K562 (cell line): ENCODE results near the gene MINDY4. TPM values are rescaled to one million over a fixed set of nuclear protein-coding genes. Genes with fewer than 3 reads are reported as not detected.

ENCODE experiments used
- FOXA1 ChIP-seq: fragments of 450-650 bp; IDR thresholded peaks from 2 replicates; pipeline ENCODE4 v1.6.1; 2016; ENCODE audit warnings: mild to moderate bottlenecking, borderline replicate concordance
- ZNF507 ChIP-seq: conservative IDR thresholded peaks from 2 replicates; pipeline ENCODE4 v1.6.1; 2017; ENCODE audit warnings: missing genetic modification characterization, missing compliant biosample characterization
- ZNF717 ChIP-seq: fragments of 250-450 bp; sonication (Bioruptor Pico); IDR thresholded peaks from 2 replicates; pipeline ENCODE4 v1.5.0; 2021
- polyA plus RNA-seq, 8 experiments: library from polyadenylated mRNA; depleted of rRNA in 4 of 8; stranded (reverse) in 5 of 8; unstranded in 3 of 8; fragments of >200 nt; fragmentation: Nextera tagmentation in 2 of 8; fragmentation: Illumina TruSeq in 1 of 8; extraction: Ambion mirVana in 2 of 8; extraction: Trizol in 1 of 8; gene quantifications; 2 replicates each; pipeline versions ENCODE4 v1.2.1 to v1.2.3, GENCODE V29; 2011 to 2014; ENCODE audit warnings: inconsistent platforms in 1 of 8, missing spikeins in 1 of 8
- total RNA-seq, 7 experiments: library from RNA; depleted of rRNA in 6 of 7; stranded (reverse); fragments of >200 nt in 6 of 7; fragmentation: Illumina TruSeq in 2 of 7; extraction: Trizol in 2 of 7; gene quantifications; 2 replicates each; pipeline versions ENCODE4 v1.2.1 to v1.2.3, GENCODE V29; 2011 to 2021; ENCODE audit warnings: low replicate concordance in 1 of 7
- TF ChIP-seq, protein P1 (sequence below), 2 experiments: fragments of 450-650 bp in 1 of 2; sonication (generic) in 1 of 2; formaldehyde crosslinking in 1 of 2; IDR thresholded peaks; 2 replicates each; pipeline versions ENCODE4 v1.7.1 to v1.9.0; 2016 to 2022; ENCODE audit warnings: inconsistent platforms in 1 of 2, mild to moderate bottlenecking in 1 of 2, missing genetic modification reagents in 1 of 2
- TF ChIP-seq, protein P2 (sequence below): IDR thresholded peaks from 3 replicates; pipeline ENCODE4 v1.6.1; 2011; ENCODE audit warnings: borderline replicate concordance, mild to moderate bottlenecking, moderate library complexity; ENCODE audit not compliant: insufficient read length; ENCODE audit errors: extremely low read depth
- TF ChIP-seq, protein P3 (sequence below), 2 experiments: fragments of 450-650 bp; IDR thresholded peaks; 2 replicates each; pipeline ENCODE4 v1.6.1; 2018; ENCODE audit warnings: mild to moderate bottlenecking in 2 of 2, low read depth in 1 of 2; ENCODE audit not compliant: partially characterized antibody in 2 of 2

MINDY4 gene
- total and polyA plus RNA-seq, 9 of the 15 experiments (the other 6 are each of a cell fraction or from before 2014, with no cell fraction given), result 2.1 to 16.7 (median 11.0) TPM

DNA sequence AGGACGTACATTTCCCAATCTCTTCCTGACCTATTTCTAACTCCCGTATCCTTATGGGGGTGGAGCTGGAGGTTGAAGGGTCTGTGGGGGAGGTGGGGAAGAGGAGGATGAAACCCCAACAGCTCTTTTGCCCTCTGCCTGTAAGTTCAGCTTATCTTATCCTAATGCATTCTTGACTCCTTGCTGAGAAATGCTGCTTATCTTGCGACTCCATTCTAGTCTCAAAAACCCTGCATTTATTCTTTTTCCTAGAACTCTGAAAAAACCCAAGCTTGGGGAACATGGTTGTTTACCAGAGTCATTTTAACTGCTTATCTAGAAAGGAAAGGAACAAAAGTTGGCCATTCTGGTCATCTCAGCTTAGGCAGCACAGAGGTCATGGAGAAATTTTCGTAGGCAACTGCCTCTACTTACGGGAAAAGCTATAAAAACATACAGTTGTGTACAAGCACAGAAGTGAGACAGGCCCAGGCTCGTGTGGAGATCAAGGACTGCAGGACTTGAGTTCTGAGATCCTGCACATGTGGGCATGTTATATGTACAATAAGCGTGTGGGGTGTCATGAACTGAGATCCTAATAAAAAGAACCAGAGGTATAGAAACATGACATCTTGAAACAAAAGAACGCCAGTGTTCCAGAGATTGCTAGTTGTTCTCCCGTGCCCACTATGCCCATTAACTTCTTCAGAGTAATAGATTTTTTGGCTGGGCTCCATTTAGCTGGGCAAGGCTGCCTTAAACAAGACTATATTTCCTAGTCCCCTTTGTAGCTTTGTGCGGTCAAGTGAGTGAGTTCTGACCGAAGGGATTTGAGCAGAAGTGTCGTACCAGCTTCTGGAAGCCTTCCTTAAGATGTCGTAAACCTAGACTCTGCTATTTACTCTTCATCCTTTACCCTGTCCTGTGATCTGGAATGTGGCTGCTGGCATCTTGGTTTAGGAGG, 9.7 kb upstream of the MINDY4 start (continued):
- TF ChIP-seq, protein P1, sequence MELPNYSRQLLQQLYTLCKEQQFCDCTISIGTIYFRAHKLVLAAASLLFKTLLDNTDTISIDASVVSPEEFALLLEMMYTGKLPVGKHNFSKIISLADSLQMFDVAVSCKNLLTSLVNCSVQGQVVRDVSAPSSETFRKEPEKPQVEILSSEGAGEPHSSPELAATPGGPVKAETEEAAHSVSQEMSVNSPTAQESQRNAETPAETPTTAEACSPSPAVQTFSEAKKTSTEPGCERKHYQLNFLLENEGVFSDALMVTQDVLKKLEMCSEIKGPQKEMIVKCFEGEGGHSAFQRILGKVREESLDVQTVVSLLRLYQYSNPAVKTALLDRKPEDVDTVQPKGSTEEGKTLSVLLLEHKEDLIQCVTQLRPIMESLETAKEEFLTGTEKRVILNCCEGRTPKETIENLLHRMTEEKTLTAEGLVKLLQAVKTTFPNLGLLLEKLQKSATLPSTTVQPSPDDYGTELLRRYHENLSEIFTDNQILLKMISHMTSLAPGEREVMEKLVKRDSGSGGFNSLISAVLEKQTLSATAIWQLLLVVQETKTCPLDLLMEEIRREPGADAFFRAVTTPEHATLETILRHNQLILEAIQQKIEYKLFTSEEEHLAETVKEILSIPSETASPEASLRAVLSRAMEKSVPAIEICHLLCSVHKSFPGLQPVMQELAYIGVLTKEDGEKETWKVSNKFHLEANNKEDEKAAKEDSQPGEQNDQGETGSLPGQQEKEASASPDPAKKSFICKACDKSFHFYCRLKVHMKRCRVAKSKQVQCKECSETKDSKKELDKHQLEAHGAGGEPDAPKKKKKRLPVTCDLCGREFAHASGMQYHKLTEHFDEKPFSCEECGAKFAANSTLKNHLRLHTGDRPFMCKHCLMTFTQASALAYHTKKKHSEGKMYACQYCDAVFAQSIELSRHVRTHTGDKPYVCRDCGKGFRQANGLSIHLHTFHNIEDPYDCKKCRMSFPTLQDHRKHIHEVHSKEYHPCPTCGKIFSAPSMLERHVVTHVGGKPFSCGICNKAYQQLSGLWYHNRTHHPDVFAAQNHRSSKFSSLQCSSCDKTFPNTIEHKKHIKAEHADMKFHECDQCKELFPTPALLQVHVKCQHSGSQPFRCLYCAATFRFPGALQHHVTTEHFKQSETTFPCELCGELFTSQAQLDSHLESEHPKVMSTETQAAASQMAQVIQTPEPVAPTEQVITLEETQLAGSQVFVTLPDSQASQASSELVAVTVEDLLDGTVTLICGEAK (IDR thresholded peaks at IDR 0.05), result 0 out of 2 replicates have a peak, but pooled peaks have one; percentile 17
- TF ChIP-seq, protein P1 (CRISPR knock-in tag; IDR thresholded peaks at IDR 0.05), result no peak
- TF ChIP-seq ZNF507 (tag) (no peak), FOXA1 (peak; percentile 47; the same call in 1 of the 2 replicates), ZNF717 (CRISPR knock-in tag) (no peak)
- TF ChIP-seq, protein P2, sequence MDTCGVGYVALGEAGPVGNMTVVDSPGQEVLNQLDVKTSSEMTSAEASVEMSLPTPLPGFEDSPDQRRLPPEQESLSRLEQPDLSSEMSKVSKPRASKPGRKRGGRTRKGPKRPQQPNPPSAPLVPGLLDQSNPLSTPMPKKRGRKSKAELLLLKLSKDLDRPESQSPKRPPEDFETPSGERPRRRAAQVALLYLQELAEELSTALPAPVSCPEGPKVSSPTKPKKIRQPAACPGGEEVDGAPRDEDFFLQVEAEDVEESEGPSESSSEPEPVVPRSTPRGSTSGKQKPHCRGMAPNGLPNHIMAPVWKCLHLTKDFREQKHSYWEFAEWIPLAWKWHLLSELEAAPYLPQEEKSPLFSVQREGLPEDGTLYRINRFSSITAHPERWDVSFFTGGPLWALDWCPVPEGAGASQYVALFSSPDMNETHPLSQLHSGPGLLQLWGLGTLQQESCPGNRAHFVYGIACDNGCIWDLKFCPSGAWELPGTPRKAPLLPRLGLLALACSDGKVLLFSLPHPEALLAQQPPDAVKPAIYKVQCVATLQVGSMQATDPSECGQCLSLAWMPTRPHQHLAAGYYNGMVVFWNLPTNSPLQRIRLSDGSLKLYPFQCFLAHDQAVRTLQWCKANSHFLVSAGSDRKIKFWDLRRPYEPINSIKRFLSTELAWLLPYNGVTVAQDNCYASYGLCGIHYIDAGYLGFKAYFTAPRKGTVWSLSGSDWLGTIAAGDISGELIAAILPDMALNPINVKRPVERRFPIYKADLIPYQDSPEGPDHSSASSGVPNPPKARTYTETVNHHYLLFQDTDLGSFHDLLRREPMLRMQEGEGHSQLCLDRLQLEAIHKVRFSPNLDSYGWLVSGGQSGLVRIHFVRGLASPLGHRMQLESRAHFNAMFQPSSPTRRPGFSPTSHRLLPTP, result no peak
- TF ChIP-seq, protein P3, sequence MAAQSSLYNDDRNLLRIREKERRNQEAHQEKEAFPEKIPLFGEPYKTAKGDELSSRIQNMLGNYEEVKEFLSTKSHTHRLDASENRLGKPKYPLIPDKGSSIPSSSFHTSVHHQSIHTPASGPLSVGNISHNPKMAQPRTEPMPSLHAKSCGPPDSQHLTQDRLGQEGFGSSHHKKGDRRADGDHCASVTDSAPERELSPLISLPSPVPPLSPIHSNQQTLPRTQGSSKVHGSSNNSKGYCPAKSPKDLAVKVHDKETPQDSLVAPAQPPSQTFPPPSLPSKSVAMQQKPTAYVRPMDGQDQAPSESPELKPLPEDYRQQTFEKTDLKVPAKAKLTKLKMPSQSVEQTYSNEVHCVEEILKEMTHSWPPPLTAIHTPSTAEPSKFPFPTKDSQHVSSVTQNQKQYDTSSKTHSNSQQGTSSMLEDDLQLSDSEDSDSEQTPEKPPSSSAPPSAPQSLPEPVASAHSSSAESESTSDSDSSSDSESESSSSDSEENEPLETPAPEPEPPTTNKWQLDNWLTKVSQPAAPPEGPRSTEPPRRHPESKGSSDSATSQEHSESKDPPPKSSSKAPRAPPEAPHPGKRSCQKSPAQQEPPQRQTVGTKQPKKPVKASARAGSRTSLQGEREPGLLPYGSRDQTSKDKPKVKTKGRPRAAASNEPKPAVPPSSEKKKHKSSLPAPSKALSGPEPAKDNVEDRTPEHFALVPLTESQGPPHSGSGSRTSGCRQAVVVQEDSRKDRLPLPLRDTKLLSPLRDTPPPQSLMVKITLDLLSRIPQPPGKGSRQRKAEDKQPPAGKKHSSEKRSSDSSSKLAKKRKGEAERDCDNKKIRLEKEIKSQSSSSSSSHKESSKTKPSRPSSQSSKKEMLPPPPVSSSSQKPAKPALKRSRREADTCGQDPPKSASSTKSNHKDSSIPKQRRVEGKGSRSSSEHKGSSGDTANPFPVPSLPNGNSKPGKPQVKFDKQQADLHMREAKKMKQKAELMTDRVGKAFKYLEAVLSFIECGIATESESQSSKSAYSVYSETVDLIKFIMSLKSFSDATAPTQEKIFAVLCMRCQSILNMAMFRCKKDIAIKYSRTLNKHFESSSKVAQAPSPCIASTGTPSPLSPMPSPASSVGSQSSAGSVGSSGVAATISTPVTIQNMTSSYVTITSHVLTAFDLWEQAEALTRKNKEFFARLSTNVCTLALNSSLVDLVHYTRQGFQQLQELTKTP (IDR thresholded peaks at IDR 0.05; ENCODE audit: low read depth in 1 of 2, partially characterized antibody in 2 of 2), result peak; percentile 38 to 91
